Astrocyte of the hippocampus (primary cell): ENCODE results near the gene SWAP70.
"Not testable (repeated sequence)": the region's sequence is repeated elsewhere in the genome, so short reads cannot be mapped to it uniquely, and the experiment has no call there.

ENCODE experiments used
- DNase-seq: peaks from one replicate; pipeline ENCODE4 v3.0.0; 2011; ENCODE audit warnings: low read depth, low spot score

The SWAP70 gene

DNA sequence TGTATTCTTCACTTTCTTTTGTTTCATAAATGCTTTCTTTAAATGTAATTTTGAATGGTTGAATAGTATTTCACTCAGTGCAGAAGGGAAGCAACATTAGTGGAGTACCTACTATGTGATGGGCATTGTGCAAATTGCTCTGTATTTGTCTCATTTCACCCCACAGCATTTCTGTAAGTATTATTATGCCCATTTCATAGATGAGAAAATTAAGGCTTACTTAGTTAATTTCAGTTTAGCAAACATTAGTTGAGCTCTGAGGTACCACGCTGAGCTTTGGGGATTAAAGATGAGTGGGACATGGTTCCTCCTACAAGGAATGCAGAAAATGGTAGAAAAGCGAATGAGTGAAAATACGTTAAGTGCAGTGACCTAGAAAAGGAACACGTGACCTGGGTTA lies 58.1 kb downstream of the SWAP70 start:
- DNase-seq, result no peak

DNA sequence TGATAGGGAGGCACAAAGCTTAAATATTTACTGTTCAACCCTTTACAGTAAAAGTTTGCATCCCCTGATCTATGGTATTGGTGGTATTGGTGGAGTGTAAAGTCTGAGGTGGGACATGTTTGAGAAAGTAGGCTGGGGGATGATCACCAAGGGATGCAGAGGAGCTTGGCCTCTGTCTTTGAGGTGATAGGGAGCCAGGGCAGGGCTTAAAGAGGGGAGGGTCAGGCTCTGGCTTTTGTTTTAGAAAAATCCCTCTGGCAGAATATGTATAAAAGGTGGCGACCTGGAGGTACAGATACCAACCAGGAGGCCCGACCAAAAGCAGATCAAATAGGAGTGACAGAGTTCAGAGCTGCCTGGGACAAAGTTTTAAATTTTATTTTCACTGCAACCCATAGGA lies 59.0 kb downstream of the SWAP70 start:
- DNase-seq, result no peak

- peak; percentile 69 for DNase-seq
Observed at GRCh38 chr11:9726321-9727022, 62.6 kb downstream of the SWAP70 start.

- no peak for DNase-seq
Observed at GRCh38 chr11:9728058-9728457, 64.2 kb downstream of the SWAP70 start.

DNA sequence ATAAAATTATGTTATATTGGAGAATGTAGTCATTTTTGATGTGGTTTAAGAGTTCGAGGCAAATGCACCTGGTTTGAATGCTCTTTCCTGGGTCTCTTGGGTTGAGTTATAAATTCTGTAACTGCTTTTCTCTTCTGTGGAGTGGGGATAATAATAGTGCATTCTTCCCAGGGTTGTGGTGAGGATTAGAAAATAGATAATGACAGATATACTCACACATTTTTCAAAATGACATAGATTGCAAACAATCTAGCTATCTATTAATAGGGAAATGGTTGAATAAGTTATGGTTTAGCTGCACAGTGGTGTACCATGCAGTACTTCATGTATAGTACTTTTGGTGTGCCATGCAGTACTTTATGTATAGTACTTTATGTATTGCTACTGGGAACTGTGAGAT lies 67.4 kb downstream of the SWAP70 start:
- DNase-seq, result no peak

DNA sequence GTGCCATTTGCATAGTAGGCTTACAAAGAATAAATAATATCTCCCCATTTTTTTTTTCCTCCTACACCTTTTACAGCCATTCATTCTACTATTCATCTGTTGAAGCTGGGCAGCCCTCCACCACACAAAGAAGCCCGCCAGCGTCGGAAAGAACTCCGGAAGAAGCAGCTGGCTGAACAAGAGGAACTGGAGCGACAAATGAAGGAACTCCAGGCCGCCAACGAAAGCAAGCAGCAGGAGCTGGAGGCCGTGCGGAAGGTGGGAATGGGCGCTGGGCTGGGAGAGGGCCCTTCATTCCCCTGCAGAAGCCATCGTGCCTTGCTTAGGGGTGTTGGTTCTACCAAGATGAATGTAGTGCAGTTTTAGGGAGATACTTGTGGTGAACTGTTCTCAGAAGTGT lies 68.6 kb downstream of the SWAP70 start:
- DNase-seq, result no peak

DNA sequence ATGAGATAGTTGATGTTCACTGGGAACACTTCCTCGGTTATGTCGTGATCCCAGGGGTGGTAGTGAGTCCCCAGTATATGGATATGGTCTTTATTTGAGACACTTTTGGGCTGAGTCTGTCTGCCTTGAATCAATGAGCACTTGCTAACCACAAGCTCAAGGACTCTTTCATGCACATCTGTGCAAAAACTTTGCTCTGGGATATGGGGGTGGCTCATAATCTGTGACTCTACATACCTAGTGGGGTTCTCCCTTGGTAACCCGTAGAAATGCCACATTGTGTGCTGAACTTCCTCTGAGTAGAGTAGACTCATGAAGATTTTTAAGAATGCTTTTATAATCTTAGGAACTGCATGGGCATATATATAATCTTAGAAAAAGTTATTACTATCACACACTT lies 69.3 kb downstream of the SWAP70 start:
- no peak for DNase-seq

DNA sequence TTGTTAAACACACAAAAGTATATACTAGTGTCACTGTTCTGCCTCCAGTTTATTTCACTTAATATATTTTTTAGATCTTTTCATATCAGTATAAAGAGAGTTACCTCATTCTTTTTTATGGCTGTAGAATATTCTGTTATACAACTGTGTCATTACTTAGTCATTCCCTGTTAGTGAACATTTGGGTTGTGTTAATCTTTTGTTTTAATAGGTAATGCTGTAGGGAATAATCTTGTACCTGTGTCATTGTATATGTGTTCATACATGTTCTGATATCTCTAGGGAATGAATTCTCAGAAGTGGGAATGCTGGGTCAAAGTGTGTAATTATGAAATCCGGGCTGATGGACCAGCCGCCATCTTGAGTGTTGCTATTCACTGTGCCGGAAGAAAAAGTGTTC lies 71.4 kb downstream of the SWAP70 start:
- no peak for DNase-seq

GRCh38 chr11:9735919-9736318 lies 72.0 kb downstream of the SWAP70 start:
- no peak for DNase-seq

DNA sequence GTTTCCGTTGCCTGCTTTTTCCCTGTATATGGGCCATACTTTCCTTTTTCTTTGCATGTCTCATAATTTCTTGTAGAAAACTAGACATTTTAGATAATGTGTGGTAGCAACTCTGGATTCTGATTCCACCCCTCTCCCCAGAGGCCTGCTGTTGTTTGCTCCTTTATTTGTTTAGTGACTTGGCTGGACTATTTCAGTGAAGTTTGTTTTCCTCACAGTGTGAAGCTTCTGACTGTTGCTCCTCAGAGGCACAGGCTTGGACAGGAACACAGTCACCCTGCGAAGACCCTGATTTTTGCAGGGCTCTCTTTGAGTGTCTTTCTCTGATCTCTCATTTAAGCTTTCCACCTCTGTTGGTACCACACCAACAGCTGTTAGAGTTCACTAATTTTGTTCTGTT lies 72.5 kb downstream of the SWAP70 start:
- no peak for DNase-seq

GRCh38 chr11:9738116-9738515 lies 74.2 kb downstream of the SWAP70 start:
- no peak for DNase-seq

DNA sequence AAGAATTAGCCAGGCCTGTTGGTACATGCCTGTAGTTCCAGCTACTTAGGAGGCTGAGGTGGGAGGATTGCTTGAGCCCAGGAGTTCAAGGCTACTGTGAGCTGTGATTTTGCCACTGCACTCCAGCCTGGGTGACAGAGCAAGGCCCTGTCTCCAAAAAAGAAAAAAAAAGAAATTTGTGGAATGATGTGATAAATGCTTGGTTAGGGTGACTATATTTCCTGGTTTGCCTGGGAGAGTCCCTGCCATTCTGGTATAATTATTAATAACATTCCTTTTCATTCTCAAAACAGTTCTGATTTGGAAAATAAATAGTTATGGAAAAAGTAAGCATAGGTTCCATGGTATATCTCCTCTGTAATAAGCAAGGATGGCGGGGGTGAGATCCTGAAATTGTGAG lies 74.8 kb downstream of the SWAP70 start:
- no peak for DNase-seq

- no peak for DNase-seq
Observed at GRCh38 chr11:9739123-9739900, 75.4 kb downstream of the SWAP70 start.

- DNase-seq, result no peak
Observed at GRCh38 chr11:9740202-9740883, 76.5 kb downstream of the SWAP70 start.

GRCh38 chr11:9741260-9741659 lies 77.4 kb downstream of the SWAP70 start:
- DNase-seq, result no peak

DNA sequence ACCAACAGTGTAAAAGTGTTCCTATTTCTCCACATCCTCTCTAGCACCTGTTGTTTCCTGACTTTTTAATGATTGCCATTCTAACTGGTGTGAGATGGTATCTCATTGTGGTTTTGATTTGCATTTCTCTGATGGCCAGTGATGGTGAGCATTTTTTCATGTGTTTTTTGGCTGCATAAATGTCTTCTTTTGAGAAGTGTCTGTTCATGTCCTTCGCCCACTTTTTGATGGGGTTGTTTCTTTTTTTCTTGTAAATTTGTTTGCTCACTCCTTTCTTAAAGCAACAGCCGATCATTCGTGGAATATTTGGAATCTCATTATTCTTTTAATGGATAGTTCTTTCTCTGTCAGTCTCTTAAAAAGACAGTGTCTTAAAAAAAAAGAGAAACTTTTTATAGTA lies 79.6 kb downstream of the SWAP70 start:
- not testable (repeated sequence) for DNase-seq

DNA sequence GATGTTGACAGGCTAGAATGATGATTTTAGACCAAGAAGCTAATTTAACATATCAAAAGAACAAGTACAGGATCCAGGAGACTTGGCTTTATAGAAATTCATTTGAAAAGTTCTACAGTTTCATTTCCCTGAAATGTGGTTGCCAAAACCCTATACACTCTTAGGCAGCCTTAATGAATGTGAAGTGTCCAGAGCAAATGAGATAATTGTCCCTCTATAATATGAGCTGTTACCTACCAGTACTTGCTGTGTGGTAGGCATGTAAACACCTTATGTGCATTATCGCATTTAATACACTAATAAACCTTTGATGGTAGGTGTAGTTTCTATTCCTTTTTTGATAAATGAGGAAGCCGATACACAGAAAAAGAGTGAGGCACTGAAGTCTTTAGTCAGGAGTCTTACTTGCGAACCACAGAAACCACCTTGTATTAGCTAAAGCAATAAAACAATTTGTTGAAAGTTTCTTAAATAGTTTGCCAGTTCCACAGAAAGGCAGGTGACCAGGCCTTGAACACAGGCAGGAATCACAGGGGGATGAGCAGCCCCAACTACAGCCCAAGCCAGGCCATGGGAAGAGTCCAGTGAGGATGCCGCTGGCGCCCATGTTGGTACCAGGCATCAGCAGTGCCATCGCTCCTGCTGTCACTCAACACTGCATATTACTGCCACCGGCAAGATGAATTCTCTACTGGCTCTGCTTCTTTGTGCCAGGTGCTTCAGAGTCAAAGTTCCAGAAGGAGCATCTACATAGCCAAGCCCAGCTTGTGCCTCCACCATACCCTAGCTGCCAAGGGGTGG lies 81.7 kb downstream of the SWAP70 start:
- DNase-seq, result no peak

- DNase-seq, result no peak
Observed at GRCh38 chr11:9747229-9747628, 83.4 kb downstream of the SWAP70 start.

DNA sequence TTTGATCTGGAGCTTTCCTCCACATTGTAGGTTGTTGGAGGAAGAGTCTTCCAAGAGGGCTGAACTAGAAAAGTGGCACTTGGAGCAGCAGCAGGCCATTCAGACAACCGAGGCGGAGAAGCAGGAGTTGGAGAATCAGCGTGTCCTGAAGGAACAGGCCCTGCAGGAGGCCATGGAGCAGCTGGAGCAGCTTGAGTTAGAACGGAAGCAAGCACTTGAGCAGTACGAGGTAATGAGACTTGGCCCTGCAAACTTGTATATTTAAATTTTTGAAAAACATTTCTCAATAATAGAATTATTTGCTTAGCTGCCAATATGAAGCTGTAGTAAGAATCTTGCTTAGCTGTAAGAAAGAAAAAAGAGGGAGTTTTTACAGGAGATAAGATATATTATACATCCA lies 84.0 kb downstream of the SWAP70 start:
- no peak for DNase-seq

DNA sequence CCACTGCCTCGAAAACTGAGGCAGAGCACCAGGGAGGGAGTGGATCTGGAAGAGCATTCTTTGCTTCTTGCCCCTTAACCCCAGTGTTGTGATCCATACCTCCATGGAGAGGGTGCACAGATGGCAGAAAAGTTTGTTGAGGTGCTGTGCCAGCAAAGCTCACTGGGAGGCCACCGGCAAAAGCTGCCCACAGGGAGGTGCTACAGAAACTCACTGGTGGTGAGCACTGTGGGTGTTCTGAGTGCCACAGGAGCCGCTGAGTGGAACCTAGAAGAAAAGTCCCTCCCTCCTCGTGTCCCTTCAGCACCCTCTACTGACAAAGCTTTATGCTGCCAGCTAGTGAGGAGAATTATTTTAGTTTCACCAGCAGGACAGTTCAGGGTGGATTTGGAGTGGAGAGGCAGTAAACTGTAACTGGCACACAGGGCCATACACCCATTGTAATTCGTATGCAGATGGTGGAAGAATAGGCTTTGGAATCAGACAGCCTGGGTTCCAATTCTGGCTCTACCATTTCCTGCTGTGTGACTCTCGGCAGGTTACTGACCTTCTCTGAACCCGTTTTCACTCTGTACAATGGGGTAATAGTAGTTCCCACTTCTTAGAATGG lies 84.6 kb downstream of the SWAP70 start:
- DNase-seq, result peak; percentile 88

DNA sequence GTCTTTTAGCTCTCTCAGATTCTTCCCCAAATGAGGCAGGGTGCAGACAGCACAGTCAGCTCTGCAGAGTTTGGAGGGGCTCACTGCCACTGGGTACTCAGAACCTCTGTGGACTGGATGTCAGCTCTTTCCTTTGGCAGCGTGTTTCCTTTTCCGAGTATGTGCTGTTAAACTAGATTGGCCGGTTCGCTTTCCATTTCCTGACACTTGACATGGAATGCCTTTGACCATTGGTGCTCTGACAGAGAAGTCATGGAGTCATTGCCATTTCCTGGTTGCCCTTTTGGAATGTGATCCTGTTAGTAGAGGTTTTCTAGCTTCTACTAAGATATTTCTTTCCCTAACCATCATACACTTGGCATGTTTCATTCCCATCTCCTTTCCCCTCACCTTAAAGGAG lies 86.7 kb downstream of the SWAP70 start:
- DNase-seq, result no peak

GRCh38 chr11:9752091-9752490 lies 88.2 kb downstream of the SWAP70 start:
- DNase-seq, result no peak
